Measurements from ENCODE around the gene FBXO34.

- TF ChIP-seq POLR2AphosphoS5 (IDR thresholded peaks at IDR 0.05) = no peak
- no peak for TF ChIP-seq POLR2A (IDR thresholded peaks at IDR 0.05)
- no peak for TF ChIP-seq CTCF (IDR thresholded peaks at IDR 0.05)
Measured at GRCh38 chr14:55277972-55278740, 6.9 kb downstream of the FBXO34 start.

Measured in suprapubic skin (tissue), 4 donors.